ENCODE measurements around the gene CCDC184.
"Not testable (repeated sequence)": the region's sequence is repeated elsewhere in the genome, so short reads cannot be mapped to it uniquely, and the experiment has no call there.

CCDC184 gene

GRCh38 chr12:48216785-48217184, 33.3 kb downstream of the CCDC184 start:
- DNase-seq, result no peak

DNA sequence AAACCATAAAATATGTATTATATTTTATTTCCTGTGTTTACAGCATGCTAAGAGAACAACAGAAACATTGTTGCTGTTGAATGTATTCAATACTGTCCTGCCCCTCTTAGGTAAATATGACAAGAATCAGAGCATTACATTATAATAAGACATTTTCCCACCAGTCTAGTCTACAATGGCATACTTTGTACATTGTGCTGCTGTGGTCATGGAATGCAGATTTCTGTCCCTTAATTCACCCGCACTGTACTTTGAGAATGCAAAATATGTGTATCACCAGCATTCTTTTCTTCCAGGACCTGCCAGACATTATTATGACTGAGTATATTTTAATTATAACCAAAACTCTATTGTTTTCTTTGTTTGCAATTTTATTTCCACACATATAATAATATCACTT, 36.2 kb downstream of the CCDC184 start:
- DNase-seq, result no peak

GRCh38 chr12:48220701-48221100, 37.3 kb downstream of the CCDC184 start:
- no peak for DNase-seq

DNA sequence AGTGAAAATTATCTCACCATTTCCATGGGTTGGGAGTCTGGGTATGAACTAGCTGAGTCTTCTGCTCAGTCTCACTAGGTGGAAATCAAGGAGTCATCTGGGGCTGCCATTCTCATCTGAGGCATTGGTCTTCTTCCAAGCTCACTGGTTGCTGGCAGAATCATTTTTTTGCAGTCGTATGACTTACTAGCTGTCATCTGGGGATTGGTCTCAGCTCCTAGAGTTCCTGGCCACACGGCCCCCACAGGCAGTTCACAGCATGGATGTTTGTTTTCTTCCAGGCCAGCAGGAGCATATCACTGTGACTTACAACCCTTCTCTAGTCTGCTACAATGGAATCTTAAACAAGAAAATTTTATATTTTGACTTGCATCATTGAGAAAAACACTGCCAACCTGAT, 38.2 kb downstream of the CCDC184 start:
- no peak for DNase-seq

DNA sequence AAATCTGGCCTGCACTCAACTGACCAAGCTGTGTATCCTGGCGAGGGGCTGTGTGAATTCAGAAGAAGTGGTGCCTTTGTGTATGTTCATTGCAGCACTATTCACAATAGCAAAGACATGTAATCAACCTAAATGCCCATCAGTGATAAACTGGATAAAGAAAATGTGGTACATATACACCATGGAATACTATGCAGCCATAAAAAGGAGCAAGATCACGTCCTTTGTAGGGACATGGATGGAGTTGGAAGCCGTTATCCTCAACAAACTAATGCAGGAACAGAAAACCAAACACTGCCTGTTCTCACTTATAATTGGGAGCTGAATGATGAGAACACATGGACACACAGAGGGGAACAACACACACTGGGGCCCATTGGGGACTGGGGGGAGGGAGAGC, 41.1 kb downstream of the CCDC184 start:
- DNase-seq, result not testable (repeated sequence)

GRCh38 chr12:48231169-48231958, 47.9 kb downstream of the CCDC184 start:
- DNase-seq, result not testable (repeated sequence)
